IPS DF 6.9 (cell line): ENCODE data around the gene OVAAL.

ENCODE experiments used
- DNase-seq: peaks from one replicate; pipeline ENCODE4 v3.0.0-alpha.2; 2013; ENCODE audit warnings: low read depth, low spot score
- H3K27ac ChIP-seq: one replicate; pipeline ENCODE4 v1.5.1; 2013; ENCODE audit warnings: low read length, control low read depth
- H3K27me3 ChIP-seq: 2 replicates; pipeline ENCODE4 v1.6.1; 2013; ENCODE audit warnings: mild to moderate bottlenecking, low read length; ENCODE audit not compliant: control insufficient read depth, insufficient read depth
- H3K36me3 ChIP-seq: 2 replicates; pipeline ENCODE4 v1.6.1; 2013; ENCODE audit warnings: low read length; ENCODE audit not compliant: control insufficient read depth, insufficient read depth
- H3K4me1 ChIP-seq: 2 replicates; pipeline ENCODE4 v1.6.1; 2013; ENCODE audit warnings: low read length; ENCODE audit not compliant: control insufficient read depth, insufficient read depth
- H3K4me3 ChIP-seq: 2 replicates; pipeline ENCODE4 v1.5.1; 2013; ENCODE audit warnings: mild to moderate bottlenecking, low read length
- H3K9me3 ChIP-seq: 2 replicates; pipeline ENCODE4 v1.6.1; 2013; ENCODE audit warnings: low read length, inconsistent platforms; ENCODE audit not compliant: control insufficient read depth, insufficient read depth
- WGBS: extraction: QIAGEN DNeasy Blood & Tissue Kit; methylation state at CpG from one replicate; pipeline ENCODE4 v1.1.7; 2013; ENCODE audit warnings: mixed read lengths, missing lambda C conversion rate; ENCODE audit not compliant: insufficient read length, insufficient coverage; 5-methylcytosine and 5-hydroxymethylcytosine counted together

Gene OVAAL

DNA sequence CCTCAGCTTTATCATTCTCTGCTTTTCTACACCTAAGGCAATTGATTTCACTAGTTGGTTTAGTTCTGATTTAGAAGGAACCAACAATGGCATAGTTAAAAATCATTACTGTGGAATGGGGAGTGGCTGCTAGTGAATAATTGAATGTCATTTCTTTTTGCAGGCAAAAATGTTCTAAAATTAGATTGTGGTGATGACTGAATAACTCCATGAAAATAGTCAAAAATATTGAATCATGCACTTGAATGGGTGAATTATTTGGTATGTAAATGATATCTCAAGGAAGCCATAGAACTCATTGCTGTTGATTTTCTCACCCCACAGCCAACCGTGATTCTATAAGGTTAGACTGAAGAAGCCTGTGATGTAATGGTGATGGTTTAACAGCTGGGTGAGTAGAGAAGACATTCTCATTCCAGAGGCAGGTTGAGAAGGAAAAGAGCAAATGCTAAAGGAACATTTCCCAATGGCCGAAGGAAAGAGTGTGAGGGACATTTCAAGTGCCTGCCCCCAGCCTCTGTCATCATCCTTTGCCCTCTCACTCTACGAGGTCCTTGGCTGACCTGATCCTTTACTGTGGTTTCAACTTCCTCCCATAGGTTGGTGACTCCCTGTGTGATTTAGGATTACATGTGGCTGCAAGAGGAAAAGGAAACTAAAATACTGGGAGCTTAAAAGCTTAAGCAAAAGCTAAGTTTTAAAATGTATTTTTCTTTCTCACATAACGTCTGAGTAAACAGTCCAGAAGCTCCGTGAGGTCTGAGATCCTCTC lies 12.5 kb downstream of the OVAAL start:
- WGBS = no CpG with 5 or more reads among the region's 5 CpGs
- H3K27ac ChIP-seq = no peak overlapping the region
- no peaks in the 10 kb centered on the region for H3K36me3 ChIP-seq
- no peak for DNase-seq
- no peaks in the 10 kb centered on the region for H3K4me1 ChIP-seq
- H3K4me3 ChIP-seq = no peak overlapping the region
- H3K9me3 ChIP-seq = no peaks in the 10 kb centered on the region
- H3K27me3 ChIP-seq = no peaks in the 10 kb centered on the region

DNA sequence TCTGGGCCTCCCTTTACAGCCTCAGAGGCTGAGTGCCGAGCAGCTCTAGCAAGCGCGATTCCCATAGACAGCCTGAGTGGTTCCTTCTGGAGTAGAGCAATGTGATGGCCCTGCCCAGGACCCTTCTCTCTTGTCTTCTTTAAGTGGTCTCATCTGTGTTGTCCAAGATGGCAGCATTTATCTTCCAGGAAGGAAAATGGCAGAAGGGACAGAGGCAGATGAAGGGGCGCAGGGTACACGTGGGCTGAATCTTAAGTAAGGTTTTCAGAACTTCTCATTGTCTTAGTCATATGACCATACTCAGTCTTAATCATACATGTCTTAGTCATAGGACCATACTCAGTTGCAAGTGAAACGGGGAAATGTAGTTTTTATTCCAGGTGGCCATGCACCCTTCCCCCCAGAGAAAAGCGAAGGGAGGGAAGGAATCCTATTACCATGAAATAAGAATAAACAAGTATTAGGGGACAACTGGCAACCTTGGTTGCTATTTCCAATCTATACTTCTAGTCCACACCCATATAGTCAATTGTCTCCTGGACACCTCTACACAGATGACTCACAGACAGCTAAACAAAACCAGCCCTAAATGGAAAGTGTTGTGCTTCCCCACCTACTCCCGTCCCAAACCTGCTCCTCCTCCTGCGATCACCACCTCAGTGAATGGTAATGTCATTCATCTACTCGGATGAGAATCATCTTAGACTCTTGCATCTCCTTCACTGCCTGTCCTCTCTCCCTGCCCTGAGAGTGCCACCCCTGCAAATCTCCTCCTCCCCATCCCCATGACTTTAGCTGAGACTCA lies 13.3 kb downstream of the OVAAL start:
- no CpG with 5 or more reads among the region's 10 CpGs for WGBS
- Histone ChIP-seq H3K4me3 (no peak overlapping the region), H3K4me1 (no peaks in the 10 kb centered on the region), H3K36me3 (no peaks in the 10 kb centered on the region), H3K27me3 (no peaks in the 10 kb centered on the region), H3K9me3 (no peaks in the 10 kb centered on the region), H3K27ac (no peak overlapping the region)
- no peak for DNase-seq

- WGBS = no CpG with 5 or more reads among the region's 4 CpGs
- H3K27ac ChIP-seq = no peak overlapping the region
- H3K27me3 ChIP-seq = no peaks in the 10 kb centered on the region
- no peaks in the 10 kb centered on the region for H3K36me3 ChIP-seq
- no peaks in the 10 kb centered on the region for H3K4me1 ChIP-seq
- H3K9me3 ChIP-seq = no peaks in the 10 kb centered on the region
- DNase-seq = no peak
- no peak overlapping the region for H3K4me3 ChIP-seq
These were observed 14.0 kb downstream of the OVAAL start for GRCh38 chr1:180572760-180573159.

DNA sequence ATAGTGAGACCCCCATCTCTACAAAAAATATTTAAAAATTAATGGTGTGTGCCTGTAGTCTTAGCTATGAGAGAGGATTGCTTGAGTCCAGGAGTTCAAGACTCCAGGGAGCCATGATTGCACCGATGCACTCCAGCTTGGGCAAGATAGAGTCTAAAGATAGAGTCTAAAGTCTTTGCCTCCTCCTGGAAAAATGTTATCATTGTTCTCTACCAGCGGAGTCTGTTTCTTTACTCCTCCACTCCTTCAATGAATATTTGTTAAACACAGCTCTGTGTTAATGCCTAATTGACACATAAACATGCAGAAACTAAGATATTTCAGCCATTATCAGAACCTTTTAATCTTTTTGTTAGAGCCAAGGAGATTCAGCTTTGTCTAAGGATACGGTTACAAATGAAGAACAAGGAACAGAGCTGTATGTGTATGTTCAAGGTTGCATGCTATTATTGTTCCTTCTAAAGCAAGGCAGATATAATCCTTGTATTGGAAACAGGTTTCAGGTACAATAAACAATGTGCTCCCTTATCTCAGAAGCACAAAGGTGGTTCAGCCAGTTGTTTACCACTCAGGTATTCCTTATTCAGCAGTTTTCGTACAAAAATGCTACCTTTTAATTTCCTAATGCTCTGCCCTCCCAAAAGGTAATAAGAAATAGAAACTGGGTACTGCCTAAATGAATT lies 15.4 kb downstream of the OVAAL start:
- no peaks in the 10 kb centered on the region for H3K27me3 ChIP-seq

DNA sequence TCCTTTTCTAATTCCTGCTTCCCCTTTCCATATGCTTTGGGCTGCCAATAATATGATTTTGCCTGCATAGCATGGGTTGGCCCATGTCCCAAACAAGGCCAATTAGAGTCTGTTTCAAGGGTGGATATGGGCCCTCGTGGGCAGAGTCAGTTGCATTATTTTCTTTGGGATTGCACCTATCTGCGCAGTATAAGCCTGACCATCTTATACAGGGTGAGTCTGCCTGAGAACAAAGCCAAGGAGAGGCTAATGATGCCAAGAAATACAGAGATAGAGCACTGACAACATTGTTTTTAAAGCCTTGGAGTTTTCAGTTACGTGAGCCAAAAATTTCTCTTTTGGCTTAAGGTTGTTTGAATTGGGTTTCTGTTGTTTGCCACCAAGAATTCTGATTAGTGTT lies 18.6 kb downstream of the OVAAL start:
- Histone ChIP-seq H3K36me3 (no peaks in the 10 kb centered on the region), H3K4me1 (no peaks in the 10 kb centered on the region), H3K4me3 (no peak overlapping the region), H3K27ac (no peak overlapping the region), H3K27me3 (no peaks in the 10 kb centered on the region), H3K9me3 (no peaks in the 10 kb centered on the region)
- no CpG with 5 or more reads among the region's 3 CpGs for WGBS
- DNase-seq = no peak

More for the DNA sequence above, 15.4 kb downstream of the OVAAL start:
- no peaks in the 10 kb centered on the region for H3K4me1 ChIP-seq
- no peak overlapping the region for H3K27ac ChIP-seq
- no CpG with 5 or more reads among the region's 4 CpGs for WGBS
- no peaks in the 10 kb centered on the region for H3K36me3 ChIP-seq
- no peaks in the 10 kb centered on the region for H3K9me3 ChIP-seq
- H3K4me3 ChIP-seq = no peak overlapping the region
- no peak for DNase-seq

GRCh38 chr1:180579961-180580611 lies 21.3 kb downstream of the OVAAL start:
- Histone ChIP-seq H3K4me3 (no peak overlapping the region), H3K27ac (no peak overlapping the region), H3K4me1 (no peaks in the 10 kb centered on the region), H3K27me3 (no peaks in the 10 kb centered on the region), H3K36me3 (no peaks in the 10 kb centered on the region), H3K9me3 (no peaks in the 10 kb centered on the region)
- WGBS = 100% methylated on average over 1 of the region's 6 CpGs
- no peak for DNase-seq

DNA sequence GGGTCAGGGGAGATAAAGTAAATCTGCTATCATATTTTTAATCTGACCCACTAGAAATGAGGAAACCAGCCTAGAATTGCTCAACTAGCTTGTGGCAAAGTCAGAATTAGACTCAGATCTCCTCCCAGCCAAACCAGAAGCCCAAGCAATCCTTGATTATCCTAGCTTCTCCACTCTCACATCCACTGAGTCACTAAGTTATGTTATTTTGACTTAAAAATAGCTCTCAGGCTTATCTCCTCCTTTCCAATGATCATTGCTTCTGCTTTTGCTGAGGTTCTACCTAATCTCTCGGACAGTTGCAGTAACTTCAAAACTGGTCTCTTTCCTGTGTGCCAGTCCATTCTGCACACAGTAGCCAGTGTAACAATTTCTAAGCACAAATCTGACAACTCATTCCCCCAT lies 22.9 kb downstream of the OVAAL start:
- WGBS = no CpG with 5 or more reads among the region's 1 CpG
- no peaks in the 10 kb centered on the region for H3K27me3 ChIP-seq
- H3K4me3 ChIP-seq = no peak overlapping the region
- DNase-seq = no peak
- H3K4me1 ChIP-seq = no peaks in the 10 kb centered on the region
- H3K9me3 ChIP-seq = no peaks in the 10 kb centered on the region
- H3K27ac ChIP-seq = no peak overlapping the region
- H3K36me3 ChIP-seq = no peaks in the 10 kb centered on the region

DNA sequence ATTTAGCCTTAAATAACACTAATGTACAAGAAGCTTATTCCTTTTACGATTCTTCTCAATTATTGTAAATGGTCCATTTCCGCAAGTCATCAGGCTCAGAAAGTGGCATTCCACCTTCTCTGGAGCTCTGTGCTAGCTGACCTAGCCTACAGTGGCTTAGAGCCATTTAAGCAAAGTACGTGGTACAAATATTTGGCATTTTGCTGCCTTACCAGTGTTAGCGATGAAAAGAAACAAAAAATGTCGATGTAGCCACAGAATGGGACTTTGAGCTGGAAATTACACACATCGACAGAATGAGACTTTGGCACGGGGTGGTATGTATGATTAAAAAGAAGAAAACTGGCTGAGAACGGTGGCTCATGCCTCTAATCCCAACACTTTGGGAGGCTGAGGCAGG lies 26.1 kb downstream of the OVAAL start:
- Histone ChIP-seq H3K4me3 (no peak overlapping the region), H3K4me1 (no peaks in the 10 kb centered on the region), H3K36me3 (no peaks in the 10 kb centered on the region), H3K27ac (no peak overlapping the region), H3K9me3 (no peaks in the 10 kb centered on the region), H3K27me3 (no peaks in the 10 kb centered on the region)
- WGBS = no CpG with 5 or more reads among the region's 8 CpGs
- DNase-seq = no peak

DNA sequence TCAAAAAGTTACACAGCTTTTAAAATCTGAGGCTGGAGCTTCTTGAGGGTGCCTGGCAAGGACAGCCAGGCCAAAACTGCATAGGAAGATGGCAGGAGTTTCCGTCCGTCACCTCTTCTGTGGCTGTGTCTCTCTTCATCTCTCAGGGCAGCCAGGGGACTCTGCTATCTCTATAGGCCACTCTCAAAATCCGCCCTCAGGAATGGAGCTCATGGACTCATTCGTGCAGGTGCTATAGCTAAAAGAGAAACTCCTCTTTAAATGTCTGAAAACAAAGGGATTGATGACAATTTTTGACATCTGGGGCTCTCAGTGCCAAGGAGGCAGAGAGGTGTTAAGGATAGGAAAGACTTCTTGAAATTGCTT lies 27.2 kb downstream of the OVAAL start:
- no peak overlapping the region for H3K27ac ChIP-seq
- no peaks in the 10 kb centered on the region for H3K4me1 ChIP-seq
- no peaks in the 10 kb centered on the region for H3K9me3 ChIP-seq
- H3K36me3 ChIP-seq = no peaks in the 10 kb centered on the region
- no peaks in the 10 kb centered on the region for H3K27me3 ChIP-seq
- no CpG with 5 or more reads among the region's 4 CpGs for WGBS
- no peak overlapping the region for H3K4me3 ChIP-seq
- DNase-seq = no peak

DNA sequence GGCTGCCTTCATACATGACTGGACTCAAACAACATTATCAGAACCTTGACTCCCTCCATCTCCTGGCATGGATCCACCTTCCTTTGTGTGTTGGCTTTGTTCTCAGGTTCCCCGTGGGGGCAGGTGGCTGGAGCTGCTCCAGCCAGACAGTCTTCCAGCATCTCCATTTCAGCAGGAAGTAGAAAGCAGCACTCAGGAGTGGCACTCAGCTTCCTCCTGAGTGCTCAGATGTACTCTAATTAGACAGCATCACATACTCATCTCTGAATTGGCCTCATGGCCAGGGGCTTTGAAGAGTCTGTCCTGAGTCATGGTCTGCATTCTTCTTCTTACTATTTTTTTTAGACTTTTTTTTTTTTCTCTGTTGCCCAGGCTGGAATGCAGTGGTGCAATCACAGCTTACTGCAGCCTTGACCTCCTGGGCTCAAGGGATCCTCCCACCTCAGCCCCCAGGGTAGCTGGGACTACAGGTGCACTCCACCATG lies 27.9 kb downstream of the OVAAL start:
- Histone ChIP-seq H3K27ac (no peak overlapping the region), H3K9me3 (no peaks in the 10 kb centered on the region), H3K4me3 (no peak overlapping the region), H3K27me3 (no peaks in the 10 kb centered on the region), H3K4me1 (no peaks in the 10 kb centered on the region), H3K36me3 (no peaks in the 10 kb centered on the region)
- DNase-seq = no peak
- WGBS = no CpG with 5 or more reads among the region's 1 CpG
